Measurements from ENCODE around the gene CCDC24.

CCDC24 gene

DNA sequence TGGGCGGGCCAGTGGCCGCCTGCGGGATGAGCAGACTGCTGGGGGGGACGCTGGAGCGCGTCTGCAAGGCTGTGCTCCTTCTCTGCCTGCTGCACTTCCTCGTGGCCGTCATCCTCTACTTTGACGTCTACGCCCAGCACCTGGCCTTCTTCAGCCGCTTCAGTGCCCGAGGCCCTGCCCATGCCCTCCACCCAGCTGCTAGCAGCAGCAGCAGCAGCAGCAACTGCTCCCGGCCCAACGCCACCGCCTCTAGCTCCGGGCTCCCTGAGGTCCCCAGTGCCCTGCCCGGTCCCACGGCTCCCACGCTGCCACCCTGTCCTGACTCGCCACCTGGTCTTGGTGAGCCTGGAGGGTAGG, 10.3 kb upstream of the CCDC24 start:
- DNase-seq = no peak

GRCh38 chr1:43981636-43982035, 9.8 kb upstream of the CCDC24 start:
- no peak for DNase-seq

DNA sequence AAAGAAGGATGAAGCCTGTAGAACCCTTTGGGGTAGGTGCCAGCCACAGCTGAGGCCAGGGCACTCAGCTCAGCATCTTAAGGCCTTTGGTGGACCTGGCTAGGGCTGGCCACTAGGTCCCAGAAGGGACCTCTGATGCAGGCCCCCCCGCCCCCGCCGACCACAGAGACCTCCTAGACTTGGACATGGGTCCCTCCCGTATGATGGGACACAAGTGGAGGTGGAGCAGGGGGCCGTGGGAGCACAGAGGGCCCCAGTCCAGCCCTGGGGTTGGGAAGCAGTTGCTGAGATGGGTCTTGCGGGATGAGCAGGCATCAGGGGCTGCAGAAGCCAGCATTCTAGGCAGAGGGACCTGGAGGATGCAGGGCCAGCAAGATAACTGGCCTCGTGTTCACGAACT, 9.2 kb upstream of the CCDC24 start:
- DNase-seq = no peak

DNA sequence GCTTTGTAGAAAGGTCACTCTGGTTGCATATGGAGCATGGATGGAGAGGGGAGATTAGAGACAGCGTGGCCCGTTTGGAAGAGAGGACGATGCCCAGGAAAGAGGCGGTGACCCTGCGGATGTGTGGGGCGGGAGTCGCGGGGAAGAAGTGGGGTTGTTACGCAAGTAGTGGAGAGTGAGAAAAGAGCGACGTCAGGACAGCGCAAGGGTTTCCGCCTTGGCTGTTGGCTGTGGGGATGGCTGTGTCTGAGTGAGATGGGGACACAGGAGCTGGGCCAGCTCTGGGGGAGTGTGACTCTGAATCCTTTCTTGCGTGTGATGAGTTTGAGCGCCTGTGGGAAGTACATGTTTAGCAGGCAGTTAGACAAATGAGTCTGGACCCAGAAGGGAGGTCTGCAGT, 8.6 kb upstream of the CCDC24 start:
- DNase-seq = no peak

DNA sequence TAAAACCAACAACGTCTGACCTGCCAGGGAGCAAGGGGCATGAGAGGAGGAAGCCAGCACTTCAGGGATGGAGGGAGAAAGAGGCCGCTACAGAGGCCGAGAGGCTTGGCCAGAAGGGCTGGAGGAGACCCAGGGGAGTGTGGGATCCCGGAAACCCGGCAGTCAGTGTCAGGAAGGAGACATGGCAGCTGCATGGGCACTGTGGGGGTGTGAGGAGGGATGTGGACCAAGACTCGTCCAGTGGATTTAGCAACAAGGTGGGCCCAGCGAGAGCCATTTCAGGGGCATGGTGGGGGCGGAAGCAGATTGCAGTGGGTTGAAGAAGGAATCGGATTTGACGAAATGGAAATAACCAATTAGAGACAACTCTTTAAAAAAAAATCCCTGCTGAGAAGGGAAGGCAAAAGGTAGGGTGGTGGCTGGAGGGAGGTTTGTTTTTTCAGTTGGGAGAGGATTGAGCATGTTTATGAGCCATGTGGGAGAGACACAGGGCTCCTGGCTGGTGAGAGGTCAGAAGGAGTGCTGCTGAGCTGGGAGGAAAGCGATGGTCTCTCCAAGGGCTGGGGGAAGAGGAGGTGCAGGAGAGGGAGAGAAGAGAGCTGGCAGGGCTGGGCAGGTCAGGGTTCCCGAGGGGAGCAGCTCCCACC, 8.0 kb upstream of the CCDC24 start:
- no peak for DNase-seq

GRCh38 chr1:43984855-43985254, 6.5 kb upstream of the CCDC24 start:
- DNase-seq = no peak

- no peak for DNase-seq
These were observed 5.3 kb upstream of the CCDC24 start for GRCh38 chr1:43985984-43986595.

- DNase-seq = no peak
These were observed 4.7 kb upstream of the CCDC24 start for GRCh38 chr1:43986712-43987111.

- no peak for DNase-seq
These were observed 4.1 kb upstream of the CCDC24 start for GRCh38 chr1:43987159-43987902.

DNA sequence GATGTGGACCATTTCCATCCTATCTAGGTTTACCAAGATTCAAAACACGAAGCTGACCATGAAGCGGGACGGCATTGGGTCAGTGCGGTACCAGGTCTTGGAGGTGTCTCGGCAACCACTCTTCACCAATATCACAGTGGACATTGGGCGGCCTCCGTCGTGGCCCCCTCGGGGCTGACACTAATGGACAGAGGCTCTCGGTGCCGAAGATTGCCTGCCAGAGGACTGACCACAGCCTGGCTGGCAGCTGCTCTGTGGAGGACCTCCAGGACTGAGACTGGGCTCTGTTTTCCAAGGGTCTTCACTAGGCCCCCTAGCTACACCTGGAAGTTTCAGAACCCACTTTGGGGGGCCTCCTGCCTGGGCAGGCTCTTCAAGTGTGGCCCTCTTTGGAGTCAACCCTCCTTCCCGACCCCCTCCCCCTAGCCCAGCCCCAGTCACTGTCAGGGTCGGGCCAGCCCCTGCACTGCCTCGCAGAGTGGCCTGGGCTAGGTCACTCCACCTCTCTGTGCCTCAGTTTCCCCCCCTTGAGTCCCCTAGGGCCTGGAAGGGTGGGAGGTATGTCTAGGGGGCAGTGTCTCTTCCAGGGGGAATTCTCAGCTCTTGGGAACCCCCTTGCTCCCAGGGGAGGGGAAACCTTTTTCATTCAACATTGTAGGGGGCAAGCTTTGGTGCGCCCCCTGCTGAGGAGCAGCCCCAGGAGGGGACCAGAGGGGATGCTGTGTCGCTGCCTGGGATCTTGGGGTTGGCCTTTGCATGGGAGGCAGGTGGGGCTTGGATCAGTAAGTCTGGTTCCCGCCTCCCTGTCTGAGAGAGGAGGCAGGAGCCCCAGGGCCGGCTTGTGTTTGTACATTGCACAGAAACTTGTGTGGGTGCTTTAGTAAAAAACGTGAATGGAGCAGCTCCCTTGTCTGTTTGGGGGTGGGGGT, 864 bp upstream of the CCDC24 start:
- DNase-seq = no peak

DNA sequence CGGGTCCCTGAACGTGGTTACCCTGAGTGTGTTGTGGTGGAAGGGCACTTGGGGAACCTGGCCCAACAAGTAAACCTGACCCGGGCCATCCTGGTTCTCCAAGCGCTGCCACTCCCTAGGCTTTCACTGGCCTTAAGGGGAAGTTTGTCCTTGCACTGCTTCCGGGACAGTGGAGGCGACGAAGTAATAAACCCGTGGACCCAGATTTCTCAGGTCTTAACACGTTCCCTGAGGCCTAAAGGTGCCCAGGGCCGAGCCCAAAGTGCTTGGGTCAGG, 261 bp upstream of the CCDC24 start:
- DNase-seq = no peak

GRCh38 chr1:43992232-43992995, 1.0 kb downstream of the CCDC24 start:
- no peak for DNase-seq

GRCh38 chr1:43993206-43993914, 2.0 kb downstream of the CCDC24 start:
- DNase-seq = no peak

- no peak for DNase-seq
These were observed 2.7 kb downstream of the CCDC24 start for GRCh38 chr1:43994071-43994470.

DNA sequence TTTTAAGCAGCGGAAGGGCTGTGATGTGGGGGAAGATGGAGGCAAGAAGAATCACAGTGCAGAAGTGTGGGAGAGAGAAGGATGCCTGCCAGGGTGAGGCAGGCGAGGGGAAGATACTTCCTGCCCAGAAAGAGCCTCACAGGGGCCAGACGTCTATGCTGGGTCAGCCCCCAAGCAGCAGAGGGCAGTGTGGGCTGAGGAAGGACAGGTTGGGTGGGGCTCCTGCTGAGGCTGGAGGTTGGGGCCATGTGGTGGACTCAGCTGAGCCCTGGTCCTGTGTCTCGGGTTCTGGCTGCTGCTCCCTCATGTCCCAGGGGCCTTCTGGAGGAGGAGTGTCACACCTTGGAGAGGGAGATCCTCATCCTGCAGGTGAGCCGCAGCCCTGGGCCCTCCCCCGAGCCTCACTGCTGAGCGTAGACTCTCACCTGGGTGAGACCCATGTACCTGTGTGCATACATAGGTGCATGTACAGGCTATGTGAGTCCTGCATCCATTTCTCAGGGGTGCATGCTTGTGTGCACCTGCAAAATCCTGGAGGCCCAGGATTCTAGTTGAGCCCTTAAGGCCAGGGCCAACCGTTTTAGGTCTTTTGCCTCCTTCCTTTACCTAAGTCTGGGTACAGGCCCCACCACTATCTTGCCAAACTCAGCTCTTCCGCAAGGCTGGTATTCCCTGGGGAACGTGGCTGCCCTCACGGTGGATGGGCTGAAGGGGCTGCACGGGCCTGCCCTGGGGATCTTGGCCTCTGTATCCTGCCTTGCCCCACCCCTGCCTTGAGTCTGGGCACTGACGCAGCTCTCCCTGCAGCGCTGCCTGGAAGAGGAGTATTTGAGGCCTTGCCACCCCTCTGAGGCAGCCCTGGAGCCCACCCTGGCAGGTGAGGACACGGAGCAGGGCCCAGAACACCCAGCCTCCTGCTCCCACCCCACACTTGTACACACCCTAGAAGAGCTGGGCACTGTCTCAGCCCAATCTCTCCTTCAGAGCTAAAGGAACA, 3.7 kb downstream of the CCDC24 start:
- no peak for DNase-seq

GRCh38 chr1:43995984-43996732, 4.8 kb downstream of the CCDC24 start:
- no peak for DNase-seq

DNA sequence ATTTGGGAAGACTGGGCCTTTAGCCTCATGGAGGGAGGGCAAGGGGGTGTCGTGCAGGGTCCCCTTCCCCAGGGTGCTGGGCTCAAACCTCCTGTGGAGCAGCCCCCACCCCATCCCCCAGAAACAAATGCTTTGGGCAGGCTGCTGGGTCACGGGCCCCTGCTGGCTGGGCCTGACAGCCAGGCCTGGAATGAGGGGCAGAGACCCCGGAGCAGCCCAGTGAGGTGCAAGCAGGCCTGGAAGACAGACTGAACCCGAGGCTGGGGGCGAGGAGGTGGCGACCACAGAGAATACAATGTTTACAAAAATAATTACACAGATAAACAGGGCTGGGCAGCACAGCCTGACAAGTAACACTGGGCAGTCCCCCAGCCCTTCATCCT, 5.3 kb downstream of the CCDC24 start:
- no peak for DNase-seq

GRCh38 chr1:43997295-43997999, 6.0 kb downstream of the CCDC24 start:
- DNase-seq = no peak

DNA sequence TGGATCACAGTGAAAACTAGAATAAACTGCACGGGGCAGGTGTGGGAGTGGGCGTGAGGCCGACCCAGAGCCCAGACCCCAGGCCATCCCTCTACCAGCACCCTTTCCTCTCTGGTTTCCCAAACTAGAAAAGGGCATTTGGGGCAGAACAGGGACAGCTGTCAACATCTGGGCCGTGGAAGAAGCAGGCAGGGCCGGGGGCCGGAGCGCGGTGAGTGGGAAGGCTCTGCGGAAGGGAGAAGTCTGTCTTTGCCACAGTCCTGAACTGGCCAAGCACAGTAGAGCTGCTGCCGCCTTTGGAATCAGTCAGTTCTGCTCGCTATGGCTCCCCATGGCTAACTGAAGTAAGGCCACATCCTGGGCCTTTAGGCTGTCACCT, 6.6 kb downstream of the CCDC24 start:
- DNase-seq = no peak

GRCh38 chr1:43999455-43999854, 8.1 kb downstream of the CCDC24 start:
- no peak for DNase-seq
